Mucosa of descending colon (tissue), 3 donors: ENCODE measurements around the gene PDCL3. TPM values are rescaled to one million over a fixed set of nuclear protein-coding genes. Genes with fewer than 3 reads are reported as not detected.

Source experiments
- ATAC-seq: fragments of 200-7000 bp; cut with Tn5 transposase; one replicate; pipeline ENCODE4 v1.9.1; 2020; ENCODE audit warnings: mild to moderate bottlenecking, moderate library complexity
- DNase-seq, 3 donors: peaks; one replicate each; pipeline ENCODE4 v3.0.0-alpha.2; 2020
- H3K36me3 ChIP-seq: fragments of 200-600 bp; one replicate; pipeline ENCODE4 v1.8.0; 2021; ENCODE audit warnings: low read depth, mild to moderate bottlenecking
- H3K4me1 ChIP-seq: fragments of 200-600 bp; one replicate; pipeline ENCODE4 v1.8.0; 2021; ENCODE audit warnings: low read depth, mild to moderate bottlenecking
- H3K4me3 ChIP-seq: fragments of 200-600 bp; one replicate; pipeline ENCODE4 v1.8.0; 2021; ENCODE audit warnings: mild to moderate bottlenecking
- H3K9me3 ChIP-seq: fragments of 200-600 bp; one replicate; pipeline ENCODE4 v1.8.0; 2021; ENCODE audit warnings: mild to moderate bottlenecking
- CTCF ChIP-seq: fragments of 200-600 bp; IDR thresholded peaks from one replicate; pipeline ENCODE4 v1.8.0; 2022; ENCODE audit warnings: antibody characterized with exemption, mild to moderate bottlenecking
- intact Hi-C, 2 donors: fragments of 100-400 bp; cut with DNase I in 1 of 2; cut with micrococcal nuclease in 1 of 2; formaldehyde crosslinking; loops; one replicate each; pipeline versions ENCODE4 v1.11.0 to v1.11.1; 2022; cut with DNase I, micrococcal nuclease
- total RNA-seq, 3 donors: library from RNA; stranded (reverse); fragmentation: NEBNext Ultra II Directional in 2 of 3; extraction: Animal tissue kit (Norgen Biotek cat#: 25700) in 2 of 3; gene quantifications; one replicate each; pipeline versions ENCODE4 v1.2.1 to v1.2.4, GENCODE V29; 2021 to 2023
- donor health status: DM: no; HTN: no; CAD: no; lungs with moderate emphysema.
- donor health status: DM: no; HTN: no; CAD: no.
- donor health status: DM: no; HTN: yes; CAD: no.

Gene PDCL3
- total RNA-seq, 3 donors from 2014 or later: 17.9 to 31.6 (median 20.1) TPM

GRCh38 chr2:100589527-100589926 lies 26.7 kb downstream of the PDCL3 start:
- ATAC-seq: no peak
- intact Hi-C loops: no loop called here
- no peak for TF ChIP-seq CTCF
- Histone ChIP-seq H3K4me3 (no peak overlapping the region), H3K4me1 (no peaks in the 10 kb centered on the region), H3K36me3 (no peaks in the 10 kb centered on the region), H3K9me3 (no peaks in the 10 kb centered on the region)
- no peak for DNase-seq

- no peak for TF ChIP-seq CTCF
- intact Hi-C loops: no loop called here
- no peak overlapping the region for H3K4me3 ChIP-seq
- H3K36me3 ChIP-seq: no peaks in the 10 kb centered on the region
- H3K9me3 ChIP-seq: no peaks in the 10 kb centered on the region
- ATAC-seq (no peak), DNase-seq (no peak)
- no peaks in the 10 kb centered on the region for H3K4me1 ChIP-seq
Measured at GRCh38 chr2:100592226-100592625, 29.4 kb downstream of the PDCL3 start.

GRCh38 chr2:100596465-100596864 lies 33.7 kb downstream of the PDCL3 start:
- Histone ChIP-seq H3K4me3 (no peak overlapping the region), H3K9me3 (no peaks in the 10 kb centered on the region), H3K4me1 (no peaks in the 10 kb centered on the region), H3K36me3 (no peaks in the 10 kb centered on the region)
- no peak for ATAC-seq
- intact Hi-C loops: no loop called here
- TF ChIP-seq CTCF: no peak
- no peak for DNase-seq

GRCh38 chr2:100599566-100599965 lies 36.8 kb downstream of the PDCL3 start:
- Histone ChIP-seq H3K9me3 (no peaks in the 10 kb centered on the region), H3K36me3 (no peaks in the 10 kb centered on the region), H3K4me3 (no peak overlapping the region), H3K4me1 (no peaks in the 10 kb centered on the region)
- intact Hi-C loops: no loop called here
- ATAC-seq (no peak), DNase-seq (no peak)
- TF ChIP-seq CTCF: no peak

- intact Hi-C loops: no loop called here
- no peaks in the 10 kb centered on the region for H3K36me3 ChIP-seq
- H3K4me1 ChIP-seq: no peaks in the 10 kb centered on the region
- H3K4me3 ChIP-seq: no peak overlapping the region
- TF ChIP-seq CTCF: no peak
- ATAC-seq (no peak), DNase-seq (no peak)
- H3K9me3 ChIP-seq: no peaks in the 10 kb centered on the region
Measured at GRCh38 chr2:100601661-100602060, 38.9 kb downstream of the PDCL3 start.

GRCh38 chr2:100603414-100603813 lies 40.6 kb downstream of the PDCL3 start:
- Histone ChIP-seq H3K36me3 (no peaks in the 10 kb centered on the region), H3K9me3 (no peaks in the 10 kb centered on the region), H3K4me3 (no peak overlapping the region), H3K4me1 (no peaks in the 10 kb centered on the region)
- no peak for TF ChIP-seq CTCF
- intact Hi-C loops: no loop called here
- DNase-seq: no peak
- ATAC-seq: no peak
